ENCODE data around the gene USP1. TPM values are rescaled to one million over a fixed set of nuclear protein-coding genes. Genes with fewer than 3 reads are reported as not detected.

The USP1 gene
- total and polyA plus RNA-seq, 10 of the 15 experiments (the other 5 are each of a cell fraction or from before 2014, with no cell fraction given): 25.6 to 77.9 (median 48.1) TPM

GRCh38 chr1:62467092-62467491 lies 30.2 kb downstream of the USP1 start:
- ChIA-PET CTCF (interaction anchor here (0.6 kb wide), 2 partner anchors 71 to 111 kb away, joined by 3 to 5 read pairs; no protein-coding TSS in a partner anchor), POLR2A (no interaction called here), RAD21 (ENCODE audit: unreplicated experiment) (no interaction called here), SMC1A (ENCODE audit: uncharacterized antibody, unreplicated experiment) (interaction anchor here (0.9 kb wide), 1 partner anchor 323 kb away, joined by 4 read pairs; no protein-coding TSS in a partner anchor)
- H3K9me3 ChIP-seq (replicated peaks; ENCODE audit: control insufficient read depth, insufficient read depth, low read length): no peaks in the 10 kb centered on the region
- H3K79me2 ChIP-seq (ENCODE audit: control insufficient read depth, insufficient read depth, low read length): no peaks in the 10 kb centered on the region
- DNase-seq (ENCODE audit: low read depth, low spot score) (no peak), FAIRE-seq (no peak), ATAC-seq (no peak)
- H3K27me3 ChIP-seq (replicated peaks in 1 of 2; ENCODE audit: control insufficient read depth in 2 of 2, insufficient read depth in 2 of 2, low read length in 1 of 2): no peaks in the 10 kb centered on the region
- H3K36me3 ChIP-seq (ENCODE audit: control insufficient read depth in 2 of 2, insufficient read depth in 2 of 2, low read length in 1 of 2): no peaks in the 10 kb centered on the region; a peak in 1 of 4 replicates
- BruUV-seq (replicated peaks): no TSS peak
- TF ChIP-seq HDAC6 (IDR thresholded peaks at IDR 0.05; ENCODE audit: unreplicated experiment) (no peak), ZBED1 (IDR thresholded peaks at IDR 0.05; ENCODE audit: borderline replicate concordance) (no peak), E2F4 (IDR thresholded peaks at IDR 0.05; ENCODE audit: low read depth, low read length) (no peak), ZZZ3 (IDR thresholded peaks at IDR 0.05; ENCODE audit: control insufficient read depth, insufficient read length, low read depth) (no peak), CBX3 (IDR thresholded peaks at IDR 0.05; ENCODE audit: borderline replicate concordance, low read depth) (no peak), BRCA1 (IDR thresholded peaks at IDR 0.05; ENCODE audit: low read depth, low read length) (no peak), SMAD1 (IDR thresholded peaks at IDR 0.05; ENCODE audit: low read depth, partially characterized antibody) (no peak), LARP7 (IDR thresholded peaks at IDR 0.05) (no peak), MXI1 (IDR thresholded peaks at IDR 0.05; ENCODE audit: low read depth, low read length) (no peak), CREB1 (IDR thresholded peaks at IDR 0.05; ENCODE audit: low read depth) (no peak), CHD4 (IDR thresholded peaks at IDR 0.05) (no peak), SP1 (IDR thresholded peaks at IDR 0.05; ENCODE audit: low read depth, low read length) (no peak), CHD2 (IDR thresholded peaks at IDR 0.05; ENCODE audit: borderline replicate concordance, low read depth, low read length) (no peak), NR2F1 (conservative IDR thresholded peaks at IDR 0.05) (no peak), CTCF (IDR thresholded peaks at IDR 0.05 in 2 of 3, conservative IDR thresholded peaks at IDR 0.05 in 1 of 3; ENCODE audit: control insufficient read depth in 2 of 3, extremely low read depth in 1 of 3, insufficient read depth in 1 of 3, low read depth in 3 of 3, low read length in 3 of 3) (no peak), GABPA (IDR thresholded peaks at IDR 0.05; ENCODE audit: low read depth) (no peak), SMAD5 (IDR thresholded peaks at IDR 0.05; ENCODE audit: low read depth) (no peak)
- no peak overlapping the region for H3K9ac ChIP-seq (ENCODE audit: control insufficient read depth, insufficient read depth, low read length)
- no peak overlapping the region for H3K27ac ChIP-seq (ENCODE audit: control insufficient read depth, insufficient read depth)
- H3K4me2 ChIP-seq (ENCODE audit: control insufficient read depth, insufficient read depth): no peak overlapping the region
- intact Hi-C loops (cut with micrococcal nuclease; ENCODE audit: unreplicated experiment) (no loop called here), in situ Hi-C loops (cut with MboI) (no loop called here)
- no peaks in the 10 kb centered on the region for H4K20me1 ChIP-seq (ENCODE audit: control insufficient read depth, insufficient read depth)
- H2AFZ ChIP-seq (ENCODE audit: control insufficient read depth, low read depth, low read length): no peak overlapping the region
- no peak overlapping the region for H3K4me3 ChIP-seq
- no peaks in the 10 kb centered on the region for H3K4me1 ChIP-seq (ENCODE audit: control insufficient read depth, insufficient read depth, low read length)
